Activated CD4-positive, CD25-positive, alpha-beta regulatory T cell treated with anti-CD3 and anti-CD28 coated beads, Interleukin-2, amount 50 U/mL, for 16 hours (primary cell): ENCODE results near the gene KLK5.
"Not testable (repeated sequence)": the region's sequence is repeated elsewhere in the genome, so short reads cannot be mapped to it uniquely, and the experiment has no call there.

ENCODE experiments used
- DNase-seq: peaks from one replicate; pipeline ENCODE4 v3.0.0-alpha.2; 2020; ENCODE audit warnings: low read depth, low spot score

KLK5 gene

GRCh38 chr19:50952910-50953309 lies at the start of gene KLK5:
Gene KLK5 (minus strand): TSS chr19:50953038. CDS start chr19:50952657, 381 bp downstream.
- DNase-seq: no peak

GRCh38 chr19:51002089-51002532 lies 49.3 kb upstream of the KLK5 start:
- DNase-seq: no peak

GRCh38 chr19:51001515-51001914 lies 48.7 kb upstream of the KLK5 start, which contains the start of gene KLK8:
Gene KLK8 (minus strand): TSS chr19:51001604. CDS start chr19:51001167, 437 bp downstream.
- DNase-seq: no peak

- DNase-seq: no peak
Observed at GRCh38 chr19:51000981-51001380, 48.1 kb upstream of the KLK5 start.

DNA sequence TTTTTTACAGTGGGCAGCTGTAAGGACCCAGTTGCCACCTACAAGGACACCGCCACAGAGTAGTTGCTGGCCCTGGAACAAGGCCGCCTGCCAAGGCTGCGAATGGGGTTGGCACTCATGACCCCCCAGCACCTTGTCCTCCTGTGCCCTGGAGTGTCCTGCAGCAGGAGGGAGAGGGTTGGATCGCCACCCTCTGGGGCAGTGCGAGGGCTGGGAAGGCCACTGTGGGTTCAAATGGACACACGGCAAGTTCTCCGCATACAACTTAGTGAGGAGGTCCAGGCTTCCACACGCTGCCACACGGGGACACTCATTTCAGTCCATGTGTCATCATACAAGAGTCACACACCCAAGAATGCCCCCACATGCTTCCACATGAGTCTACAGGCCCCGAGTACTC lies 47.6 kb upstream of the KLK5 start:
- DNase-seq: no peak

- no peak for DNase-seq
Observed at GRCh38 chr19:50998686-50999085, 45.8 kb upstream of the KLK5 start.

DNA sequence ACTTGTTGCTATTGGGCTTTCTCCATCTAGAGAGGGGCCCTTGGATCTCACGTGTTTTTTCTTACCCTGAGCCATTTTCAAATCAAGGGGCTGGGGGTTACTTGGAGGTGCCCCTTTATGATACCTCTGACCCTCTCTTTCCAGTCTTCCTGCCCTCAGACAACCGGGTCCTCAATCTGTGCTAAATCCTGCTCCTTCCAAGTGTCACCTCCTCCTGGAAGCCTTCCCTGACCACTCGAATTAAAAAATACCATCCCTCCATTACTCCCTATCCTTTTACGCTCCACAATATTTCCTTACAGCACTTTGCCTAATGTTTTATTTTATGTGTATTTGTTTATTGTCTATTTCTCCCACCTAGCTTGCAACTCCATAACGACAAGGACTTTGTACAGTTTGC lies 45.2 kb upstream of the KLK5 start:
- DNase-seq: no peak

- no peak for DNase-seq
Observed at GRCh38 chr19:50994129-50994528, 41.3 kb upstream of the KLK5 start.

DNA sequence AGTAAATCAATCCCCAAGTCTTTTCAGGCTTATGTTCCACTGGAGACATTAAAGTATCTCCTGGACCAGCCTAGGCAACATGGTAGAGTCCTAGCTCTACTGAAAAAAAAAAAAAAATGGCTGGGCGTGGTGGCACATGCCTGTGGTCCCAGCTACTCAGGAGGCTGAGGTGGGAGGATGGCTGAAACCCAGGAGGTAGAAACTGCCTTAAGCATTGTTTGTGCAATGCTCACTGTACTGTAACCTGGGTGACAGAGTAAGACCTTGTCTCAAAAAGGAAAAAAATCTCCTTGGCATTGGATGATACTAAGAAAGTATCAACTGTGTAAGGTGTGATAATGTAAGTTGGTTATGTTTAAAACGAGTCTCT lies 39.8 kb upstream of the KLK5 start:
- DNase-seq: no peak

DNA sequence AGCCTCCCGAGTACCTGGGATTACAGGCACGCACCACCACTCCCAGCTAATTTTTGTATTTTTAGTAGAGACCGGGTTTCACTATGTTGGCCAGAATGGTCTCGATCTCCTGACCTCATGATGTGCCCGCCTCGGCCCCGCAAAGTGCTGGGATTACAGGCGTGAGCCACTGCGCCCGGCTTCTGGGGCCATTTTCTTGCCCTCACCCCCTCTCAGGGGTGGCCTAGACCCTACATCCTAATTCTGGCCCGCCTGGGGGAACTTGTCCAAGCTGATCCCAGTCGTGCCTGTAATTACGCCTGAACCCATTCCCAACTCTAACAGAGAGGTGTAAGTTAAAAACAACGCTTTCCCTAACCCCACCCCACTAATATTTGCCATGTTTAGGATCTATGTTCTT lies 31.6 kb upstream of the KLK5 start:
- DNase-seq: not testable (repeated sequence)

DNA sequence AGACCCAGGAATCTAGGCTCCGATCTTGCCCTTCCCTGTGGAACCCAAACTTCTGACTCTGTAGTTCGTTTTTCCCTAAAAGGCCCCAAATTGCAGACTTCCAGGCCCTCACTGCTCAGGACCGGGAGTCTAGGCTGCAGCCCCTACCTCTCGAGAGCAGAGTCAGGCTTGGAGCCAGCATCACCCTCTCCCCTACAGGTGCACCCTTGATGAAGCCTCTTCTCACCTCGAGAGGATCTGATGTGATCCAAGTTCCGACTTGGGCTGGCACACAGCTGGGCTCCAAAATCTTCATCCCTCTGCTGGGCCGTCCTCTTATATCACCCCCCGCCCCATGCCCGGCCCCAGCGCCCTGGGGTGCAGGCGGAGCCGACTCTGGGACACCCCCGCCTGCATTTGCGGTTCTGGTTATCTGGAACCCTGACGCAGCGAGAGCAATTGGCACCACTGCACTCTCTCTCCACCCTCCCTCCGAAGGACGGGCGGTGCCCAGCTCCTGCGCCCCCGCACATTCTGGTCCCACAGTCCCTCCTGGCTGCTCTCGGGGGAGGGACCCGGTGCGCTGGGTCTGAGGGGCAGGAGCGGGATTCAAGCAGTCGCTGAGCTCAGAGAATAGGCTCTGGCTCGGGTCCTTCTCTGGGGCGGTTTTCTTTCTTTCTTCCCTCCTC lies 30.9 kb upstream of the KLK5 start, which contains the start of gene KLK7:
Gene KLK7, minus strand, starts transcription at position 293 of the 668 bp plus-strand sequence. CDS start 1,518 bp downstream, outside the sequence.
- no peak for DNase-seq

GRCh38 chr19:50982186-50982585 lies 29.3 kb upstream of the KLK5 start:
- DNase-seq: no peak

GRCh38 chr19:50981587-50982146 lies 28.8 kb upstream of the KLK5 start:
- no peak for DNase-seq

GRCh38 chr19:50980208-50980607 lies 27.4 kb upstream of the KLK5 start:
- DNase-seq: no peak

GRCh38 chr19:50979758-50980157 lies 26.9 kb upstream of the KLK5 start:
- no peak for DNase-seq

GRCh38 chr19:50978772-50979390 lies 26.0 kb upstream of the KLK5 start:
- no peak for DNase-seq

GRCh38 chr19:50977626-50978025 lies 24.8 kb upstream of the KLK5 start:
- DNase-seq: no peak

GRCh38 chr19:50975766-50976165 lies 22.9 kb upstream of the KLK5 start:
- DNase-seq: no peak

DNA sequence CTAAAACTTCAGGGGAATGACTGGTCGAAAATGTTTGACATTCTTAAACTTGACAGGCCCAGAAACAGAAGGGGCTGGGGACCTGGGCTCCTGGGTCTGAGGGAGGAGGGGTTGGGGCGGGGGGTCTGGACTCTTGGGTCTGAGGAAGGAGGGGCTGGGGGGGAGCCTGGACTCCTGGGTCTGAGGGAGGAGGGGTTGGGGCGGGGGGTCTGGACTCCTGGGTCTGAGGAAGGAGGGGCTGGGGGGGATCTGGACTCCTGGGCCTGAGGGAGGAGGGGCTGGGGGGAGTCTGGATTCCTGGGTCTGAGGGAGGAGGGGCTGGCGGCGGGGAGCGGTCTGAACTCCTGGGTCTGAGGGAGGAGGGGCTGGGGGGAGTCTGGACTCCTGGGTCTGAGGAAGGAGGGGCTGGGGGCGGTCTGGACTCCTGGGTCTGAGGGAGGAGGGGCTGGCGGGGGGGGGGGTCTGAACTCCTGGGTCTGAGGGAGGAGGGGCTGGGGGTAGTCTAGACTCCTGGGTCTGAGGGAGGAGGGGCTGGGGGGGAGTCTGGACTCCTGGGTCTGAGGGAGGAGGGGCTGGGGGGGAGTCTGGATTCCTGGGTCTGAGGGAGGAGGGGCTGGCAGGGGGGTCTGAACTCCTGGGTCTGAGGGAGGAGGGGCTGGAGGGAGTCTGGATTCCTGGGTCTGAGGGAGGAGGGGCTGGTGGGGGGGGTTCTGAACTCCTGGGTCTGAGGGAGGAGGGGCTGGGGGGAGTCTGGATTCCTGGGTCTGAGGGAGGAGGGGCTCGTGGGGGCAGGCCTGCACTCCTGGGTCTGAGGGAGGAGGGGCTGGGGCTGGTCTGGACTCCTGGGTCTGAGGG lies 22.1 kb upstream of the KLK5 start:
- no peak for DNase-seq

- DNase-seq: no peak
Observed at GRCh38 chr19:50972795-50973376, 20.0 kb upstream of the KLK5 start.

- DNase-seq: not testable (repeated sequence)
Observed at GRCh38 chr19:50969810-50970209, 17.0 kb upstream of the KLK5 start.

- no peak for DNase-seq
Observed at GRCh38 chr19:50969413-50969760, 16.5 kb upstream of the KLK5 start, which contains the start of gene KLK6. Gene KLK6 (minus strand): TSS chr19:50969591. CDS start chr19:50968104, 1,487 bp downstream.
